GM20000 (cell line): ENCODE data around the gene FAP.

ENCODE experiments used
- DNase-seq: peaks from one replicate; pipeline ENCODE4 v3.0.0; 2012; ENCODE audit warnings: low spot score
- CTCF ChIP-seq: IDR thresholded peaks from 2 replicates; pipeline ENCODE4 v1.5.1; 2012; ENCODE audit warnings: mild to moderate bottlenecking, control low read depth; ENCODE audit errors: extremely low read depth, missing control alignments

The FAP gene

GRCh38 chr2:162243294-162243693, at the start of gene FAP:
FAP (minus strand) TSS chr2:162243445; CDS start chr2:162243327, 118 bp downstream.
- DNase-seq, result no peak

GRCh38 chr2:162291748-162292147, 48.5 kb upstream of the FAP start:
- no peak for DNase-seq
- no peak for TF ChIP-seq CTCF

More at GRCh38 chr2:162243294-162243693, at the start of gene FAP:
- TF ChIP-seq CTCF, result no peak

GRCh38 chr2:162282765-162283425, 39.6 kb upstream of the FAP start:
- TF ChIP-seq CTCF, result no peak
- DNase-seq, result no peak

GRCh38 chr2:162280654-162281053, 37.4 kb upstream of the FAP start:
- no peak for TF ChIP-seq CTCF
- no peak for DNase-seq

GRCh38 chr2:162277381-162277780, 34.1 kb upstream of the FAP start:
- DNase-seq, result no peak
- TF ChIP-seq CTCF, result no peak

- no peak for DNase-seq
- no peak for TF ChIP-seq CTCF
Measured at GRCh38 chr2:162267996-162268395, 24.8 kb upstream of the FAP start.

GRCh38 chr2:162267496-162267895, 24.3 kb upstream of the FAP start:
- TF ChIP-seq CTCF, result no peak
- no peak for DNase-seq
